Lower lobe of right lung (tissue), 2 donors: ENCODE measurements around the gene PLS1. TPM values are rescaled to one million over a fixed set of nuclear protein-coding genes. Genes with fewer than 3 reads are reported as not detected.

ENCODE experiments used
- ATAC-seq, 2 donors: fragments of 200-7000 bp; cut with Tn5 transposase; one replicate each; pipeline ENCODE4 v1.9.1; 2020 to 2022; ENCODE audit warnings: mild to moderate bottlenecking in 2 of 2, moderate library complexity in 2 of 2
- DNase-seq: peaks from one replicate; pipeline ENCODE4 v3.0.0-alpha.2; 2020
- H3K27ac ChIP-seq: fragments of 200-600 bp; one replicate; pipeline ENCODE4 v1.8.0; 2022
- H3K27me3 ChIP-seq: fragments of 200-600 bp; one replicate; pipeline ENCODE4 v1.8.0; 2022; ENCODE audit warnings: low read depth
- H3K36me3 ChIP-seq: fragments of 200-600 bp; one replicate; pipeline ENCODE4 v1.8.0; 2022; ENCODE audit warnings: mild to moderate bottlenecking
- H3K4me1 ChIP-seq: fragments of 200-600 bp; one replicate; pipeline ENCODE4 v1.8.0; 2022
- H3K4me3 ChIP-seq: fragments of 200-600 bp; one replicate; pipeline ENCODE4 v1.8.0; 2022; ENCODE audit warnings: mild to moderate bottlenecking
- H3K9me3 ChIP-seq: fragments of 200-600 bp; one replicate; pipeline ENCODE4 v1.8.0; 2022
- intact Hi-C: fragments of 100-400 bp; cut with DNase I; formaldehyde crosslinking; loops from one replicate; pipeline ENCODE4 v1.11.0; 2022
- total RNA-seq: library from RNA; stranded (reverse); fragmentation: NEBNext Ultra II Directional; extraction: Animal tissue kit (Norgen Biotek cat#: 25700); gene quantifications from one replicate; pipeline ENCODE4 v1.2.1, GENCODE V29; 2021
- TF ChIP-seq, protein P1 (sequence below): fragments of 200-600 bp; IDR thresholded peaks from one replicate; pipeline ENCODE4 v1.8.0; 2022; ENCODE audit warnings: antibody characterized with exemption, mild to moderate bottlenecking
- donor health status: DM: no; HTN: yes; CAD: no; lungs with severe emphysema.

PLS1 gene
- total RNA-seq, 1 donor from 2014 or later = 23.9 TPM

DNA sequence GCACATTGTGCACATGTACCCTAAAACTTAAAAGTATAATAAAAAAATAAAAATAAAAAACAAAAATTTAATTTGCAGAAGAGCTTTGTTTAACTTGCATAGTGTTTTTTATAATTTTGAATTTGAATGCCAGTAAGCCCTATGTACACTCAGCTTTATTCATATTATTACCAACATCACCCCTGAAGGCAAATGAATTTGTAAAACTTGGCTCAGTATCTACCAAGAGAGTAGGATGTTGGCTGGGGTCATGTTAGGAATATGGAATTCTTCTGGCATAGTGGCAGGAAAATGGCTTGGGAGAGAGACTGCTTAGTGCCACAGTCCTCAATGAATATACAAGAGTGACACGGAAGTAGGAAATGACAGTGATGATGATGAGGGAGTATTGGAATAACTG lies 158.3 kb downstream of the PLS1 start:
- H3K36me3 ChIP-seq = no peaks in the 10 kb centered on the region
- DNase-seq (no peak), ATAC-seq (no peak)
- no peak overlapping the region for H3K27ac ChIP-seq
- TF ChIP-seq, protein P1, sequence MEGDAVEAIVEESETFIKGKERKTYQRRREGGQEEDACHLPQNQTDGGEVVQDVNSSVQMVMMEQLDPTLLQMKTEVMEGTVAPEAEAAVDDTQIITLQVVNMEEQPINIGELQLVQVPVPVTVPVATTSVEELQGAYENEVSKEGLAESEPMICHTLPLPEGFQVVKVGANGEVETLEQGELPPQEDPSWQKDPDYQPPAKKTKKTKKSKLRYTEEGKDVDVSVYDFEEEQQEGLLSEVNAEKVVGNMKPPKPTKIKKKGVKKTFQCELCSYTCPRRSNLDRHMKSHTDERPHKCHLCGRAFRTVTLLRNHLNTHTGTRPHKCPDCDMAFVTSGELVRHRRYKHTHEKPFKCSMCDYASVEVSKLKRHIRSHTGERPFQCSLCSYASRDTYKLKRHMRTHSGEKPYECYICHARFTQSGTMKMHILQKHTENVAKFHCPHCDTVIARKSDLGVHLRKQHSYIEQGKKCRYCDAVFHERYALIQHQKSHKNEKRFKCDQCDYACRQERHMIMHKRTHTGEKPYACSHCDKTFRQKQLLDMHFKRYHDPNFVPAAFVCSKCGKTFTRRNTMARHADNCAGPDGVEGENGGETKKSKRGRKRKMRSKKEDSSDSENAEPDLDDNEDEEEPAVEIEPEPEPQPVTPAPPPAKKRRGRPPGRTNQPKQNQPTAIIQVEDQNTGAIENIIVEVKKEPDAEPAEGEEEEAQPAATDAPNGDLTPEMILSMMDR = no peak
- no peaks in the 10 kb centered on the region for H3K27me3 ChIP-seq
- intact Hi-C loops = no loop called here
- no peaks in the 10 kb centered on the region for H3K9me3 ChIP-seq
- H3K4me3 ChIP-seq = no peak overlapping the region
- H3K4me1 ChIP-seq = no peaks in the 10 kb centered on the region

Other genes with a start within 250 kb of the PLS1 start
- gene XRN1, start 148.4 kb upstream of the PLS1 start, total RNA-seq = 58.5 TPM
- gene ATR, start 17.7 kb upstream of the PLS1 start, total RNA-seq = 19.7 TPM
- gene TRPC1, start 127.6 kb downstream of the PLS1 start, total RNA-seq = 5.4 TPM